ENCODE measurements around the gene ARMCX4. TPM values are rescaled to one million over a fixed set of nuclear protein-coding genes. Genes with fewer than 3 reads are reported as not detected.
A peak's percentile ranks its signal among the peaks of the same experiment; 100 is the strongest.

Gene ARMCX4
- 12.8 and 19.4 TPM in 2 replicates for total RNA-seq (ENCODE audit: low replicate concordance)
- long read RNA-seq, partial matches to known transcripts, result 2 of 21 reads
- long read RNA-seq, other reads (novel, unspliced or antisense), result 19 of 21 reads

DNA sequence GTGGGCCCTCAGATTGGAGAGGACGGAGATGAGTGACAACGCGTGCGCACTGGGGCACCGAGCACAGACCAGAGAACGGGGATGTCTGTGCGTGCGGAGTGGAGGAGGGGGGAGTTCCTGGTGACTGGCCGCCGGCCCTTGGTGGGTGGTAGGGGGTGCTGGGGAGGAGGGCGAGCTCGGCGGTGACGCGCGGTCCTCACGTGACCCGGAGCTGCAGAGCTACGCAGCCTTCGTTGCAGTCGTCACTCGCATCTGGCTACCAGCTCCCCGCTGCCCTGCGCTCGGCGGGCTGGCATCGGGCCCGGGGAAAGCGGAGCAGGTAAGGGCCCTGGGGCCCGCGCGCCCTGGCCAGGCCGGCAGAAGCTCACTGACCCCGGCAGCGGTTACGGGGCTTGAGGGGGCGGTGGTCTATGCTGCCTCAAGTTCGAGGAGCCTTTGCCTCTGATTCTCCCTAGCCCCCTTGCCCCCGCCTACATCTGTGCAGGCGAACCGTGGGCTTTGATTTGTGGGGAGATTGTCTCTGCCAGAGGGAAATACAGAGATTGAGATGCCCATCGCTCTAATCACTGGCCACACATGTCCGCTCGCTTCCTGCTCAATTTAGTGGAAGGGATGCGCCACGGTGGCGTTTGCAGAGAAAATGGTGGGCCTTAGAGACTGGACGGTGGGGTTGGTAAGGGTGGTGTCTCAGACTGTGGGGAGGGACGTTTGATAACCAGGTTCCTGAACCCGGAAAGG is at the start of gene ARMCX4:
TSS of gene ARMCX4 (plus strand) at position 245 of the 738 bp plus-strand sequence. CDS start 3,134 bp downstream, outside the sequence.
- H3K27ac Mint-ChIP-seq, result peak within 1 kb of the TSS; percentile 97
- no peaks in the 10 kb centered on the region for H3K27me3 Mint-ChIP-seq
- peaks cover 7% of the 10 kb centered on the region for H3K4me1 Mint-ChIP-seq (ENCODE audit: unreplicated experiment)
- peaks cover 10% of the 10 kb centered on the region for H3K36me3 Mint-ChIP-seq
- DNase-seq (ENCODE audit: extremely low spot score, unreplicated experiment), result no peak
- H3K4me3 Mint-ChIP-seq, result peak within 1 kb of the TSS; percentile 94
- TF ChIP-seq, protein P1, sequence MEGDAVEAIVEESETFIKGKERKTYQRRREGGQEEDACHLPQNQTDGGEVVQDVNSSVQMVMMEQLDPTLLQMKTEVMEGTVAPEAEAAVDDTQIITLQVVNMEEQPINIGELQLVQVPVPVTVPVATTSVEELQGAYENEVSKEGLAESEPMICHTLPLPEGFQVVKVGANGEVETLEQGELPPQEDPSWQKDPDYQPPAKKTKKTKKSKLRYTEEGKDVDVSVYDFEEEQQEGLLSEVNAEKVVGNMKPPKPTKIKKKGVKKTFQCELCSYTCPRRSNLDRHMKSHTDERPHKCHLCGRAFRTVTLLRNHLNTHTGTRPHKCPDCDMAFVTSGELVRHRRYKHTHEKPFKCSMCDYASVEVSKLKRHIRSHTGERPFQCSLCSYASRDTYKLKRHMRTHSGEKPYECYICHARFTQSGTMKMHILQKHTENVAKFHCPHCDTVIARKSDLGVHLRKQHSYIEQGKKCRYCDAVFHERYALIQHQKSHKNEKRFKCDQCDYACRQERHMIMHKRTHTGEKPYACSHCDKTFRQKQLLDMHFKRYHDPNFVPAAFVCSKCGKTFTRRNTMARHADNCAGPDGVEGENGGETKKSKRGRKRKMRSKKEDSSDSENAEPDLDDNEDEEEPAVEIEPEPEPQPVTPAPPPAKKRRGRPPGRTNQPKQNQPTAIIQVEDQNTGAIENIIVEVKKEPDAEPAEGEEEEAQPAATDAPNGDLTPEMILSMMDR (conservative IDR thresholded peaks at IDR 0.05), result no peak
- no peaks in the 10 kb centered on the region for H3K9me3 Mint-ChIP-seq

DNA sequence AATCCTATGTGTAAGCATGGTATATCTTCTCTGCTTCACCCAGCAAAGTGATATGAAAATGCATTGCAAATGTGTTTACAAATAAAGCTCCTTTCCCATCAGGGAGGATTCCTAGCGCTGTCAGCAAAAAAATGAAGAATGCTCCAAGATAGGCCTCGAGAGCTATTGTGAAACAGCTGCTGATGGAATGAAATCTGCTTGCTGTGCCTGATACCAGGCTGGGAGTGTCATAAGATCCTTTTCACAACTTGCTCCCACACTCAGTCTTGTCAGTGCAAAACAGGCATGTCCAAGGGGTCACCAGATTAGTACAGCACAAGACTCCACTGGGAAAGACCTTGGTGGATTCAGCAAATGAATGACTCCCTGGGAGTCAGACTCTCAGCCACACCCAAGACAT is 43.2 kb upstream of the ARMCX4 start:
- Mint-ChIP-seq H3K4me3 (no peak overlapping the region), H3K27ac (no peak overlapping the region), H3K36me3 (peaks cover 31% of the 10 kb centered on the region), H3K9me3 (no peaks in the 10 kb centered on the region), H3K27me3 (no peaks in the 10 kb centered on the region), H3K4me1 (ENCODE audit: unreplicated experiment) (no peaks in the 10 kb centered on the region)
- no peak for DNase-seq (ENCODE audit: extremely low spot score, unreplicated experiment)
- TF ChIP-seq, protein P1 (conservative IDR thresholded peaks at IDR 0.05), result no peak

DNA sequence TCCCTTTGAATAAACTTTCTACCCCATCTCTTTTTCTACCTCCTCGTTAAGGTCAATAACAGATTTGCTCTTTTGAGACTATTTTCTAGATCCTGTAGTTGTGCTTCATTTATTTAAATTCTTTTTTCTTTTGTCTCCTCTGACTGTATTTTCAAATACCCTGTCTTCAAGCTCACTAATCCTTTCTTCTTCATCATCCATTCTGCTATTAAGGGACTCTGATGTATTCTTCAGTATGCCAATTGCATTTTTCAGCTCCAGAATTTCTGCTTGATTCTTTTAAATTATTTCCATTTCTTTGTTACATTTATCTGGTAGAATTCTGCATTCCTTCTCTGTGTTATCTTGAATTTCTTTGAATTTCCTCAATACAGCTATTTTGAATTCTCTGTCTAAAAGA is 36.0 kb upstream of the ARMCX4 start:
- no peak overlapping the region for H3K4me3 Mint-ChIP-seq
- no peaks in the 10 kb centered on the region for H3K4me1 Mint-ChIP-seq (ENCODE audit: unreplicated experiment)
- no peaks in the 10 kb centered on the region for H3K27me3 Mint-ChIP-seq
- H3K36me3 Mint-ChIP-seq, result peaks cover 21% of the 10 kb centered on the region
- H3K27ac Mint-ChIP-seq, result no peak overlapping the region
- DNase-seq (ENCODE audit: extremely low spot score, unreplicated experiment), result no peak
- TF ChIP-seq, protein P1 (conservative IDR thresholded peaks at IDR 0.05), result no peak
- peaks cover 7% of the 10 kb centered on the region for H3K9me3 Mint-ChIP-seq

DNA sequence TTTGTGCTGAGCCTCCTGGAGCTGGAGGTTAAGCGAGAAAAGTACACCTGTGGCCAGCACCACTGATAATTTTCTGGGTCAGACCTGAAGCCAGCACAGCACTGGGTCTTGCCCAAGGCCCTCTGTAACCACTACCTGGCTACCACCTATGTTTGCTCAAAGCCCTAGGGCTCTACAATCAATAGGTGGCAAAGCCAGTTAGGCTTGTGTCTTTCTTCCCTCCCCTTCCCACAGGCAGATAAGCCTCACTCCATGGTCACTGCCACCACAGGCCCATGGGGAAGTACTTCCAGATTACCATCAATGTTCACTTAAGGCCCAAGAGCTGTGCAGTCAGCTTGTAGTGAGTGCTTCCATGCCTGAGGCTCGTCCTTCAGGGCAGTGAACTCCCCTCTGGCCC is 35.2 kb upstream of the ARMCX4 start:
- Mint-ChIP-seq H3K4me1 (ENCODE audit: unreplicated experiment) (no peaks in the 10 kb centered on the region), H3K36me3 (peaks cover 21% of the 10 kb centered on the region), H3K27ac (no peak overlapping the region), H3K4me3 (no peak overlapping the region), H3K9me3 (peaks cover 7% of the 10 kb centered on the region), H3K27me3 (no peaks in the 10 kb centered on the region)
- DNase-seq (ENCODE audit: extremely low spot score, unreplicated experiment), result no peak
- TF ChIP-seq, protein P1 (conservative IDR thresholded peaks at IDR 0.05), result no peak

DNA sequence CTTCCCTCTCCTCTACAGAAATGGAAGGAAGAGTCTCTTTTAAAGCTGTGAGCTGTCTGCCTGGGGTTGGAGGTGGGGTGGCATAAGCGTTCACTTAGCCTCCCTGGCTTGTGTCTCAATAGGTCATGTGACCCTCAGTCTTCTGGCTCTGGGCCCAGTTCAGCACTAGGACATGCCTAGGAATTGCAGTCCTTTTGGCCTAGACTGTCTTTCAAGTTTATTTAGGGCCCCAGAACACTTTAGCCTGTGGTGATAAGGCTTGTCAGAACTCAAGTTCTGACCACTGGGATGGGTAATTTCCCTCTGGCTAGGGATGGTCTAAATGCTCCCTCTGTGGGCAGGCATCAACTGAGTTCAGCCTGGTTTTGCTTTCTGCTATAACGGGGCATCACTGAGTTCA is 34.3 kb upstream of the ARMCX4 start:
- DNase-seq (ENCODE audit: extremely low spot score, unreplicated experiment), result no peak
- Mint-ChIP-seq H3K4me3 (no peak overlapping the region), H3K27ac (no peak overlapping the region), H3K4me1 (ENCODE audit: unreplicated experiment) (no peaks in the 10 kb centered on the region), H3K27me3 (no peaks in the 10 kb centered on the region), H3K36me3 (peaks cover 21% of the 10 kb centered on the region), H3K9me3 (peaks cover 7% of the 10 kb centered on the region)
- TF ChIP-seq, protein P1 (conservative IDR thresholded peaks at IDR 0.05), result no peak
